Stimulated activated naive B cell treated with anti-CD40 and anti-IgM and Interleukin-4, amounts not matched to agents 10 μg/mL and 1 μg/mL and 100 μg/mL, for 72 hours (primary cell): Measurements from ENCODE around the gene CCL23.

ENCODE experiments used
- ATAC-seq, 2 donors: fragments of 150-1000 bp; cut with Tn5 transposase; replicated peaks; 2 replicates each; pipeline ENCODE4 v1.10.0; 2021; ENCODE audit warnings: moderate library complexity in 1 of 2
- DNase-seq: peaks from one replicate; pipeline ENCODE4 v3.0.0; 2021
- H3K27ac Mint-ChIP-seq: one replicate; pipeline ENCODE4 v1.8.0; 2022; ENCODE audit warnings: mild to moderate bottlenecking, mixed read lengths
- H3K27me3 Mint-ChIP-seq, 2 donors: one replicate each; pipeline ENCODE4 v1.8.0; 2022; ENCODE audit warnings: mixed read lengths in 2 of 2
- H3K36me3 Mint-ChIP-seq, 2 donors: one replicate each; pipeline ENCODE4 v1.8.0; 2022; ENCODE audit warnings: mixed read lengths in 2 of 2, mild to moderate bottlenecking in 1 of 2
- H3K4me1 Mint-ChIP-seq, 2 donors: one replicate each; pipeline ENCODE4 v1.8.0; 2022; ENCODE audit warnings: mixed read lengths in 2 of 2, mild to moderate bottlenecking in 1 of 2
- H3K4me3 Mint-ChIP-seq, 2 donors: one replicate each; pipeline ENCODE4 v1.8.0; 2022; ENCODE audit warnings: mild to moderate bottlenecking in 2 of 2, mixed read lengths in 2 of 2, moderate library complexity in 1 of 2
- H3K9me3 Mint-ChIP-seq, 2 donors: one replicate each; pipeline ENCODE4 v1.8.0; 2022; ENCODE audit warnings: mixed read lengths in 2 of 2, mild to moderate bottlenecking in 1 of 2

The CCL23 gene

DNA sequence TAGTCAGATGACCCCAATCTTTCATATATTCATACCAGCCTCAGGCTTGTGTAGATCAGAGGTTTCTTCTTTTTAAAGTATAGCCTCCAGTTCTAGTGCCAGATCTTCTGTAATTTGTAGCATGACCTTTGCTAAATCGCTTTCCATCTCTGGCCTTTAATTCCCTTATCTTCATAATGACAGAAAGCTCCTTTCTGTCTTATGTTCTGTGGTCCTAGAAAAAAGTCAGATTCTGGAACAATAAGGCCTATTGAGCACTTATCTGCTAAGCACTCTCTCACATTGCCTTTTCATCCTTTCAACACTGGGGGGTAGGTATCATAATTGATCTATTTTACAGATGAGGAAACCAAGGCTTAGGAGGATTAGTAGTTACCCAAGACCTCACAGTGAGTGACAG, 45.7 kb downstream of the CCL23 start:
- H3K4me3 Mint-ChIP-seq, result no peak overlapping the region
- H3K36me3 Mint-ChIP-seq, result no peaks in the 10 kb centered on the region
- DNase-seq (no peak), ATAC-seq (no peak)
- peaks cover 0 to 4% of the 10 kb centered on the region in 2 donors for H3K27me3 Mint-ChIP-seq
- H3K9me3 Mint-ChIP-seq, result no peaks in the 10 kb centered on the region
- no peak overlapping the region for H3K27ac Mint-ChIP-seq
- peaks cover 6 to 24% of the 10 kb centered on the region in 2 donors for H3K4me1 Mint-ChIP-seq

DNA sequence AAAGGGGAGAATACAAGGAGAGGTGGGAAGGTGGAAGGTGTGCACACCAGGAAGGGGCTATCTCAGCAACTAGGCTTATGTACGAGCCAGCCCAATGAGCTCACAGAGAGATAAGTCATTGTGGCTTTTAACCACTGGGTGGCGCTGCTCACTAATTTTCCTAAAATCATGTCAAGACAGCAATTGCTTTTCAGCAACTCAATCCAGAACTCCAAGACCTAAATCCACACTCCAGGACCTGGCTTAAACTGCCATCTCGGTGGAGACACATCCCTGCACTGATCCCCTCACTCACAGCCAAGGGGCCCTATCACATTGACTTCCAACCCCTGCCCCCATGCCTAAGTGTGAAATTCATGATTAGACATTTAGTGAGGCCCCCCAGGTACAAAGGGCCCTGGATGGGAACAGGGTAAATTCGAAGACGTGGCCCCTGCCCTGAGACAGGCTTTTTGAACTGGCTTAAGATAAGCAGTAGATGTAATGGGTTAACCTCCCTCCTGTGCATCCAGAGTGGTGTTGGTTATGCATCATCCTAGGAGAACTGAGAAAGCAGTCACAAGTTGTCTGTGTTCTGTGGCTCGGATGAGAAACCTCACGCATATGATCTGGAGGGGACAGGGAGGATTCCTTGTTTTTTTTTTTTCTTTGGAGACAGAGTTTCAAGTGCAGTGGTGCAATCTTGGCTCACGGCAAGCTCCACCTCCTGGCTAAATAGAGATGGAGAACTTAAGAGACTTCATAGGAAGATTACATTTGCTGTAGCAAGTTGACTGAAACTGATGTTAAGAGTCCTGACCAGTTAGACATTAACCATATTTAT, 48.0 kb downstream of the CCL23 start:
- peak; percentile 75 to 80 for ATAC-seq
- Mint-ChIP-seq H3K4me1 (peaks cover 6 to 18% of the 10 kb centered on the region in 2 donors), H3K9me3 (no peaks in the 10 kb centered on the region), H3K27me3 (peaks cover 4 to 10% of the 10 kb centered on the region in 2 donors), H3K36me3 (no peaks in the 10 kb centered on the region), H3K4me3 (no peak overlapping the region), H3K27ac (no peak overlapping the region)
- peak; percentile 58 for DNase-seq

DNA sequence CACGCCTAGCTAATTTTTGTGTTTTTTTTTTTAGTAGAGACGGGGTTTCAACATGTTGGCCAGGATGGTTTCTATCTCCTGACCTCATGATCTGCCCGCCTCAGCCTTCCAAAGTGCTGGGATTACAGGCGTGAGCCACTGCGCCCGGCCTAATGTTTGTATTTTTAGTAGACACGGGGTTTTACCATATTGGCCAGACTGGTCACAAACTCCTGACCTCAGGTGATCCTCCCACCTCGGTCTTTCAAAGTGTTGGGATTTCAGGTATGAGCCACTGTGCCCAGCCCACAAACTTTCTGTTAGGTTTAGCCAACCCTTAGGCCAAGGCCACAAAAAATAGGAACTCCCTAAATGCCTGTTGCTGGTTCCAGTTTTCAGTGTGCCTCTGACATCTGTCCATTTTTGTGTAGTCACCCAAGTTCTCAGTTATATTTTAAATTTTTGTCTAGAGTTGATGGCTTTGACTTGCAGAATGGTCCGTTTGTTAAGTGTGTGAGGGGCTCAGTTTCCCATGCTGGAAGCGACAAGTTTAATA, 49.2 kb downstream of the CCL23 start:
- no peaks in the 10 kb centered on the region for H3K9me3 Mint-ChIP-seq
- ATAC-seq (no peak), DNase-seq (no peak)
- no peaks in the 10 kb centered on the region for H3K36me3 Mint-ChIP-seq
- H3K4me3 Mint-ChIP-seq, result no peak overlapping the region
- H3K27ac Mint-ChIP-seq, result no peak overlapping the region
- H3K27me3 Mint-ChIP-seq, result peaks cover 4 to 15% of the 10 kb centered on the region in 2 donors
- H3K4me1 Mint-ChIP-seq, result peaks cover 6 to 16% of the 10 kb centered on the region in 2 donors

DNA sequence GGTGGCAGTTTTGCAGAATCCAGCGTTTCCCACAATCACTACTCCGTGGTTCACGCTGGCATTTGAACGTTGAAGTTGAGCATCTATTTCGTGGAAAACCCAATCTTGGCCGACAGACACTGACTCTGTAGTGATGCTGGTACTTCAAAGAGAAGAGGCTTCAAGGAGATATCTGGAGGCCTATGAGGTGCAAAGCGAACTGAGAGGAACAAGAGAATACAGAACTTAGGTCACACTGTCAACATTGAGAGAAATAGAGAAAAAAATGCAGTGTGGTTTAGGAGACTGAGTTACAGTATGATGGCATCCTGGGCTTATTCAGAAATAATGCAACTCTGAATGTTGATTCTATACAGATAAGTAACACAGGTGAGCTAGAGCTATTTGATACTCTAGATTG, 52.5 kb downstream of the CCL23 start:
- DNase-seq (no peak), ATAC-seq (no peak)
- H3K27ac Mint-ChIP-seq, result no peak overlapping the region
- H3K4me3 Mint-ChIP-seq, result no peak overlapping the region
- H3K4me1 Mint-ChIP-seq, result peaks cover 6 to 11% of the 10 kb centered on the region in 2 donors
- H3K27me3 Mint-ChIP-seq, result peaks cover 7 to 28% of the 10 kb centered on the region in 2 donors
- no peaks in the 10 kb centered on the region for H3K36me3 Mint-ChIP-seq
- H3K9me3 Mint-ChIP-seq, result no peaks in the 10 kb centered on the region

DNA sequence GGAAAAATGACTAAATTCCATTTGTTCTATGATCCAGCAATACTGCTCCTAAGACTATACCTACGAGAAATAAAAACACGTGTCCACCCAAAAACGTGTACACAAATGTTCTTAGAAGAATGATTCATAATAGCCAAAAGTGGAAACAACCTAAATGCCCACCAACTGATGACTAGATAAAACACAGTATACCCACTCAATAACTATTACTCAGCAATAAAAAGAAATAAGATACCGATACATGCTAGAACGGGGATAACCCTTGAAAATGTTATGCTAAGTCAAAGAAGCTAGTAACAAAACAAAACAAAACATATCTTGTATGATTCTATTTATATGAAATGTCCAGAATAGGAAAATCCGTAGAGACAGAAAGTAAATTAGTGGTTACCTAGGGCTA, 54.1 kb downstream of the CCL23 start:
- Mint-ChIP-seq H3K27me3 (peaks cover 8 to 31% of the 10 kb centered on the region in 2 donors), H3K27ac (no peak overlapping the region), H3K4me3 (no peak overlapping the region), H3K9me3 (no peaks in the 10 kb centered on the region), H3K36me3 (no peaks in the 10 kb centered on the region), H3K4me1 (no peaks in the 10 kb centered on the region)
- ATAC-seq, result no peak
- DNase-seq, result no peak
